H1 (cell line): ENCODE data around the gene NOTCH4. TPM values are rescaled to one million over a fixed set of nuclear protein-coding genes. Genes with fewer than 3 reads are reported as not detected.

Source experiments
- CTCF ChIA-PET: fragments of 300-600 bp; sonication (Branson Sonifier 250); formaldehyde crosslinking; loops from one replicate; lab custom pipeline; 2021; ENCODE audit not compliant: partially characterized antibody; lab: Charles Lee
- POLR2A ChIA-PET: fragments of 300-600 bp; sonication (Branson Sonifier 250); formaldehyde crosslinking; loops from one replicate; lab custom pipeline; 2021; ENCODE audit warnings: inconsistent platforms; ENCODE audit not compliant: partially characterized antibody; lab: Charles Lee
- DNase-seq, 2 experiments: peaks; one replicate each; pipeline versions ENCODE4 v3.0.0 to v3.0.0-alpha.2; 2010 to 2022; ENCODE audit warnings: low spot score in 2 of 2, low read depth in 1 of 2, mixed read lengths in 1 of 2
- FAIRE-seq: peaks from 2 replicates; lab custom pipeline; 2011; peaks lifted over from hg19 to GRCh38; lab: Jason Lieb, UNC
- H2AFZ ChIP-seq: 2 replicates; pipeline ENCODE4 v1.8.1; 2012; ENCODE audit warnings: low read length, inconsistent platforms
- H2AK5ac ChIP-seq: 2 replicates; pipeline ENCODE4 v1.6.1; 2013; ENCODE audit warnings: low read depth, low read length
- H2BK120ac ChIP-seq: replicated peaks from 2 replicates; pipeline ENCODE3; 2013; ENCODE audit warnings: low read depth, low read length, inconsistent platforms
- H2BK12ac ChIP-seq: 2 replicates; pipeline ENCODE4 v1.6.1; 2013; ENCODE audit warnings: low read depth, low read length
- H2BK15ac ChIP-seq: 2 replicates; pipeline ENCODE4 v1.6.1; 2013; ENCODE audit warnings: low read length
- H2BK20ac ChIP-seq: 2 replicates; pipeline ENCODE4 v1.6.1; 2013; ENCODE audit warnings: low read length
- H2BK5ac ChIP-seq: 2 replicates; pipeline ENCODE4 v1.6.1; 2013; ENCODE audit warnings: low read depth, low read length
- H3K14ac ChIP-seq: 2 replicates; pipeline ENCODE4 v1.6.1; 2013; ENCODE audit warnings: inconsistent platforms; ENCODE audit not compliant: insufficient read length
- H3K18ac ChIP-seq: 2 replicates; pipeline ENCODE4 v1.6.1; 2013; ENCODE audit warnings: low read length; ENCODE audit errors: extremely low read depth
- H3K23ac ChIP-seq: 2 replicates; pipeline ENCODE4 v1.6.1; 2013; ENCODE audit warnings: inconsistent platforms; ENCODE audit not compliant: insufficient read length
- H3K23me2 ChIP-seq: 2 replicates; pipeline ENCODE4 v1.6.1; 2013; ENCODE audit warnings: low read depth, low read length
- H3K27ac ChIP-seq: 2 replicates; pipeline ENCODE4 v1.6.1; 2011; ENCODE audit warnings: low read depth, low read length, inconsistent platforms
- H3K27me3 ChIP-seq, 4 experiments: replicated peaks in 1 of 4; 1 replicate in 1 of 4; 2 replicates in 3 of 4; pipeline versions ENCODE4 v1.6.1 to v1.8.1; 2011 to 2013; ENCODE audit warnings: low read length in 3 of 4, mild to moderate bottlenecking in 3 of 4, inconsistent platforms in 2 of 4, mixed read lengths in 2 of 4, moderate library complexity in 1 of 4; ENCODE audit not compliant: control insufficient read depth in 3 of 4, insufficient read depth in 3 of 4; ENCODE audit errors: extremely low read depth in 1 of 4
- H3K36me3 ChIP-seq, 4 experiments: 2 replicates each; pipeline versions ENCODE4 v1.6.1 to v1.8.1; 2011 to 2013; ENCODE audit warnings: mild to moderate bottlenecking in 4 of 4, low read length in 3 of 4, moderate library complexity in 2 of 4, control low read depth in 1 of 4, inconsistent platforms in 1 of 4; ENCODE audit not compliant: insufficient read depth in 4 of 4, control insufficient read depth in 2 of 4
- H3K4ac ChIP-seq: replicated peaks from 2 replicates; pipeline ENCODE3; 2013; ENCODE audit warnings: low read length, low read depth, mixed read lengths, inconsistent platforms; ENCODE audit not compliant: insufficient read length
- H3K4me1 ChIP-seq, 4 experiments: replicated peaks in 1 of 4; 1 replicate in 1 of 4; 2 replicates in 3 of 4; pipeline versions ENCODE4 v1.6.1 to v1.8.1; 2011 to 2013; ENCODE audit warnings: low read length in 3 of 4, inconsistent platforms in 2 of 4, mixed read lengths in 1 of 4; ENCODE audit not compliant: insufficient read depth in 4 of 4, control insufficient read depth in 3 of 4
- H3K4me2 ChIP-seq, 2 experiments: 2 replicates each; pipeline versions ENCODE4 v1.6.1 to v1.8.1; 2011 to 2013; ENCODE audit warnings: low read depth in 2 of 2, low read length in 2 of 2, control low read depth in 1 of 2, inconsistent platforms in 1 of 2, mild to moderate bottlenecking in 1 of 2; ENCODE audit not compliant: insufficient read depth in 1 of 2
- H3K4me3 ChIP-seq, 4 experiments: fragments of 200-600, 300-600 bp in 1 of 4; sonication (generic), shearing (Covaris generic), sonication (Bioruptor Twin) in 1 of 4; 2 replicates each; pipeline versions ENCODE4 v1.5.1 to v1.8.1; 2011 to 2016; ENCODE audit warnings: low read length in 4 of 4, low read depth in 3 of 4, control low read depth in 2 of 4, inconsistent platforms in 2 of 4, mild to moderate bottlenecking in 2 of 4, mixed read lengths in 1 of 4, moderate library complexity in 1 of 4; ENCODE audit not compliant: insufficient read depth in 2 of 4; ENCODE audit errors: extremely low read depth in 1 of 4
- H3K56ac ChIP-seq: replicated peaks from 2 replicates; pipeline ENCODE3; 2013; ENCODE audit warnings: low read depth, mild to moderate bottlenecking, mixed read lengths, low read length, inconsistent platforms; ENCODE audit not compliant: insufficient read length
- H3K79me1 ChIP-seq: 2 replicates; pipeline ENCODE4 v1.6.1; 2013; ENCODE audit warnings: low read depth, low read length, control low read depth
- H3K79me2 ChIP-seq, 2 experiments: 2 replicates each; pipeline versions ENCODE4 v1.6.1 to v1.8.1; 2012 to 2013; ENCODE audit warnings: low read length in 2 of 2, mild to moderate bottlenecking in 2 of 2, inconsistent platforms in 1 of 2; ENCODE audit not compliant: insufficient read depth in 2 of 2, control insufficient read depth in 1 of 2
- H3K9ac ChIP-seq, 4 experiments: replicated peaks in 1 of 4; 1 replicate in 1 of 4; 2 replicates in 3 of 4; pipeline versions ENCODE4 v1.6.1 to v1.8.1; 2011 to 2013; ENCODE audit warnings: low read depth in 3 of 4, low read length in 3 of 4, control low read depth in 2 of 4, mild to moderate bottlenecking in 2 of 4, moderate library complexity in 2 of 4, inconsistent platforms in 1 of 4; ENCODE audit errors: extremely low read depth in 1 of 4
- H3K9me3 ChIP-seq, 2 experiments: 2 replicates each; pipeline versions ENCODE4 v1.6.1 to v1.8.1; 2012 to 2013; ENCODE audit warnings: mild to moderate bottlenecking in 2 of 2, moderate library complexity in 2 of 2, control low read depth in 1 of 2, inconsistent platforms in 1 of 2, low read depth in 1 of 2, low read length in 1 of 2, mixed read lengths in 1 of 2; ENCODE audit not compliant: insufficient read depth in 2 of 2
- H4K20me1 ChIP-seq, 2 experiments: replicated peaks in 1 of 2; 2 replicates each; pipeline versions ENCODE3 to v1.8.1; 2011 to 2013; ENCODE audit warnings: inconsistent platforms in 2 of 2, low read length in 2 of 2, mild to moderate bottlenecking in 1 of 2; ENCODE audit not compliant: insufficient read depth in 2 of 2, control insufficient read depth in 1 of 2
- H4K5ac ChIP-seq: 2 replicates; pipeline ENCODE4 v1.6.1; 2013; ENCODE audit warnings: low read length, low read depth, mixed read lengths, inconsistent platforms; ENCODE audit not compliant: insufficient read length
- H4K8ac ChIP-seq: 2 replicates; pipeline ENCODE4 v1.8.0; 2013; ENCODE audit warnings: mild to moderate bottlenecking, moderate library complexity, low read length, inconsistent platforms; ENCODE audit not compliant: insufficient read depth; ENCODE audit errors: extremely low read depth
- H4K91ac ChIP-seq: replicated peaks from 2 replicates; pipeline ENCODE3; 2013; ENCODE audit warnings: low read length, mixed read lengths, inconsistent platforms; ENCODE audit not compliant: insufficient read length
- ASH2L ChIP-seq: fragments of 200-600, 300-600 bp; sonication (generic); IDR thresholded peaks from one replicate; pipeline ENCODE4 v1.7.1; 2017; ENCODE audit warnings: low read length
- ATF3 ChIP-seq: IDR thresholded peaks from 2 replicates; pipeline ENCODE4 v1.6.1; 2011; ENCODE audit warnings: low read depth, mild to moderate bottlenecking, low read length; ENCODE audit not compliant: insufficient read depth
- EGR1 ChIP-seq: IDR thresholded peaks from 2 replicates; pipeline ENCODE4 v1.6.1; 2011; ENCODE audit warnings: low read depth, low read length, borderline replicate concordance
- EZH2 ChIP-seq: fragments of 200-600 bp; sonication (generic); IDR thresholded peaks from 2 replicates; pipeline ENCODE4 v1.7.1; 2012; ENCODE audit warnings: low read depth, mild to moderate bottlenecking, moderate library complexity, low read length, inconsistent platforms; ENCODE audit not compliant: severe bottlenecking
- NANOG ChIP-seq: IDR thresholded peaks from 2 replicates; pipeline ENCODE4 v1.6.1; 2011; ENCODE audit warnings: low read length, low read depth, mild to moderate bottlenecking, inconsistent platforms; ENCODE audit not compliant: insufficient read depth, poor library complexity, severe bottlenecking
- POLR2AphosphoS5 ChIP-seq: IDR thresholded peaks from 2 replicates; pipeline ENCODE4 v1.6.1; 2011; ENCODE audit warnings: low read depth, low read length
- RBBP5 ChIP-seq: IDR thresholded peaks from 2 replicates; pipeline ENCODE4 v1.7.1; 2012; ENCODE audit warnings: low read depth, mild to moderate bottlenecking, inconsistent platforms, low read length, moderate library complexity, borderline replicate concordance
- RFX5 ChIP-seq: IDR thresholded peaks from 2 replicates; pipeline ENCODE4 v1.6.1; 2011; ENCODE audit warnings: low read depth, low read length, improper control_type of control experiment, borderline replicate concordance
- TCF12 ChIP-seq: IDR thresholded peaks from 2 replicates; pipeline ENCODE4 v1.6.1; 2011; ENCODE audit warnings: low read depth, mild to moderate bottlenecking, low read length
- TEAD4 ChIP-seq: IDR thresholded peaks from 2 replicates; pipeline ENCODE4 v1.6.1; 2012; ENCODE audit warnings: low read depth, low read length, inconsistent platforms, mixed read lengths
- YY1 ChIP-seq: IDR thresholded peaks from 2 replicates; pipeline ENCODE4 v1.6.1; 2011; ENCODE audit warnings: low read depth, mild to moderate bottlenecking, low read length
- WGBS, 2 experiments: shearing (Covaris generic) in 1 of 2; methylation state at CpG; one replicate each; pipeline versions ENCODE4 v1.1.6 to v1.1.7; 2013 to 2015; ENCODE audit warnings: low lambda C conversion rate in 2 of 2, mixed read lengths in 2 of 2, inconsistent platforms in 1 of 2, low coverage in 1 of 2, missing lambda C conversion rate in 1 of 2; ENCODE audit not compliant: insufficient replicate concordance in 2 of 2, insufficient coverage in 1 of 2, insufficient read length in 1 of 2; ENCODE audit errors: extremely low coverage in 1 of 2, missing lambda C conversion rate in 1 of 2; 5-methylcytosine and 5-hydroxymethylcytosine counted together
- polyA plus RNA-seq, 7 experiments: library from polyadenylated mRNA; depleted of rRNA in 3 of 7; stranded (reverse) in 5 of 7; unstranded in 2 of 7; fragments of >200 nt in 5 of 7; fragments of 200-250 nt in 2 of 7; gene quantifications; 1 replicate in 5 of 7; 2 replicates in 1 of 7; 4 replicates in 1 of 7; pipeline versions ENCODE4 v1.2.1 to v1.2.3, GENCODE V29; 2011 to 2013; ENCODE audit warnings: missing spikeins in 2 of 7, mixed read lengths in 2 of 7
- total RNA-seq: library from RNA; stranded (reverse); fragmentation: NEBNext Ultra II Directional; extraction: Animal tissue kit (Norgen Biotek cat#: 25700); gene quantifications from 2 replicates; pipeline ENCODE4 v1.2.1, GENCODE V29; 2021

NOTCH4 gene
- total and polyA plus RNA-seq, 2 of the 8 experiments (the other 6 are each of a cell fraction or from before 2014, with no cell fraction given), result 1.9 to 2.8 TPM

GRCh38 chr6:32239462-32239861, 15.6 kb upstream of the NOTCH4 start:
- no peak overlapping the region for H3K18ac ChIP-seq
- H2AK5ac ChIP-seq, result no peak overlapping the region
- H4K91ac ChIP-seq, result no peak overlapping the region
- no peak overlapping the region for H2AFZ ChIP-seq
- WGBS, 2 experiments, result 86% methylated on average over 2 of the region's 2 CpGs; no CpG with 5 or more reads in 1 of the 2 experiments
- H3K23me2 ChIP-seq, result no peaks in the 10 kb centered on the region; the same call in 1 of the 2 replicates
- no peak overlapping the region for H3K56ac ChIP-seq
- no peak overlapping the region for H3K14ac ChIP-seq
- H2BK5ac ChIP-seq, result no peak overlapping the region
- POLR2A ChIA-PET, result no interaction called here
- DNase-seq, result no peak
- H3K79me1 ChIP-seq, result no peaks in the 10 kb centered on the region
- no peaks in the 10 kb centered on the region for H3K9me3 ChIP-seq
- no peaks in the 10 kb centered on the region for H3K4me1 ChIP-seq
- no peaks in the 10 kb centered on the region for H4K20me1 ChIP-seq
- no peaks in the 10 kb centered on the region for H3K79me2 ChIP-seq
- no peak overlapping the region for H3K4ac ChIP-seq
- no peak overlapping the region for H3K27ac ChIP-seq
- H3K27me3 ChIP-seq, result no peaks in the 10 kb centered on the region
- H2BK12ac ChIP-seq, result no peak overlapping the region
- CTCF ChIA-PET, result no interaction called here
- FAIRE-seq, result no peak
- H2BK15ac ChIP-seq, result no peak overlapping the region
- H4K5ac ChIP-seq, result no peak overlapping the region
- H3K4me2 ChIP-seq, result no peak overlapping the region
- H3K4me3 ChIP-seq, result no peak overlapping the region
- no peaks in the 10 kb centered on the region for H3K36me3 ChIP-seq
- no peak overlapping the region for H2BK20ac ChIP-seq
- no peak overlapping the region for H4K8ac ChIP-seq
- no peak overlapping the region for H3K23ac ChIP-seq
- H2BK120ac ChIP-seq, result no peak overlapping the region
- no peak overlapping the region for H3K9ac ChIP-seq
- TF ChIP-seq NANOG (no peak), RFX5 (no peak), TEAD4 (no peak), EGR1 (no peak), ASH2L (no peak), POLR2AphosphoS5 (no peak), EZH2 (no peak), RBBP5 (no peak), YY1 (no peak), ATF3 (no peak), TCF12 (no peak)
